WTC11 (cell line): ENCODE measurements around the gene PCDH9. TPM values are rescaled to one million over a fixed set of nuclear protein-coding genes. Genes with fewer than 3 reads are reported as not detected.
A peak's percentile ranks its signal among the peaks of the same experiment; 100 is the strongest.

Experiments
- ATAC-seq: fragments of 200-7000 bp; cut with Tn5 transposase; 2 replicates; pipeline ENCODE4 v1.10.0; 2021; ENCODE audit warnings: mild to moderate bottlenecking, moderate library complexity
- CTCF ChIA-PET: fragments of 300-600 bp; sonication (Branson Sonifier 250); formaldehyde crosslinking; loops from one replicate; lab custom pipeline; 2021; ENCODE audit warnings: antibody characterized with exemption; lab: Charles Lee
- POLR2A ChIA-PET: fragments of 350-600 bp; sonication (Branson Sonifier 250); formaldehyde crosslinking; loops from one replicate; lab custom pipeline; 2021; ENCODE audit warnings: antibody characterized with exemption; lab: Charles Lee
- DNase-seq: peaks from one replicate; pipeline ENCODE4 v3.0.0; 2021; ENCODE audit warnings: low spot score
- H3K27ac Mint-ChIP-seq: 2 replicates; pipeline ENCODE4 v1.8.0; 2021; ENCODE audit warnings: mixed read lengths
- H3K27me3 Mint-ChIP-seq: 2 replicates; pipeline ENCODE4 v1.8.0; 2021; ENCODE audit warnings: low read depth, mild to moderate bottlenecking, moderate library complexity, mixed read lengths
- H3K36me3 Mint-ChIP-seq: 2 replicates; pipeline ENCODE4 v1.8.0; 2021; ENCODE audit warnings: mixed read lengths
- H3K4me1 Mint-ChIP-seq: 2 replicates; pipeline ENCODE4 v1.8.0; 2022; ENCODE audit warnings: mixed read lengths
- H3K4me3 Mint-ChIP-seq: 2 replicates; pipeline ENCODE4 v1.8.0; 2021; ENCODE audit warnings: mild to moderate bottlenecking, moderate library complexity, mixed read lengths
- H3K9me3 Mint-ChIP-seq: 2 replicates; pipeline ENCODE4 v1.8.0; 2021; ENCODE audit warnings: mixed read lengths
- ELF4 ChIP-seq: sonication (generic); formaldehyde crosslinking; IDR thresholded peaks from 2 replicates; pipeline ENCODE4 v1.8.1; 2022; ENCODE audit warnings: low read depth, mild to moderate bottlenecking, moderate library complexity, missing genetic modification reagents
- ETV6 ChIP-seq: sonication (generic); formaldehyde crosslinking; IDR thresholded peaks from 2 replicates; pipeline ENCODE4 v1.8.1; 2022; ENCODE audit warnings: mild to moderate bottlenecking, missing genetic modification reagents
- FOXP1 ChIP-seq: sonication (generic); formaldehyde crosslinking; IDR thresholded peaks from 2 replicates; pipeline ENCODE4 v1.8.0; 2022; ENCODE audit warnings: missing genetic modification reagents, mild to moderate bottlenecking, moderate library complexity, borderline replicate concordance
- FOXP4 ChIP-seq: sonication (generic); formaldehyde crosslinking; IDR thresholded peaks from 2 replicates; pipeline ENCODE4 v1.8.0; 2022; ENCODE audit warnings: mild to moderate bottlenecking, missing genetic modification reagents
- GABPB1 ChIP-seq: sonication (generic); formaldehyde crosslinking; IDR thresholded peaks from 2 replicates; pipeline ENCODE4 v1.8.1; 2023; ENCODE audit warnings: mild to moderate bottlenecking, missing genetic modification reagents
- GRHL2 ChIP-seq: fragments of 250-450 bp; sonication (Bioruptor Pico); IDR thresholded peaks from 2 replicates; pipeline ENCODE4 v1.8.0; 2022; ENCODE audit warnings: mild to moderate bottlenecking, moderate library complexity; ENCODE audit not compliant: insufficient replicate concordance, severe bottlenecking
- HMGA2 ChIP-seq: fragments of 250-450 bp; sonication (Bioruptor Pico); IDR thresholded peaks from 2 replicates; pipeline ENCODE4 v1.4.0; 2021; ENCODE audit warnings: mild to moderate bottlenecking, moderate library complexity
- JAZF1 ChIP-seq: fragments of 250-450 bp; sonication (Bioruptor Pico); IDR thresholded peaks from 2 replicates; pipeline ENCODE4 v1.9.0; 2021; ENCODE audit warnings: moderate library complexity, mild to moderate bottlenecking, inconsistent platforms
- MAX ChIP-seq: sonication (generic); formaldehyde crosslinking; IDR thresholded peaks from 2 replicates; pipeline ENCODE4 v1.8.0; 2022; ENCODE audit warnings: mild to moderate bottlenecking, missing genetic modification reagents
- MXD4 ChIP-seq: fragments of 250-450 bp; sonication (Bioruptor Pico); IDR thresholded peaks from 2 replicates; pipeline ENCODE4 v1.8.0; 2021; ENCODE audit warnings: mild to moderate bottlenecking, moderate library complexity, borderline replicate concordance
- NFE2L1 ChIP-seq: sonication (generic); formaldehyde crosslinking; IDR thresholded peaks from 2 replicates; pipeline ENCODE4 v1.8.1; 2023; ENCODE audit warnings: missing genetic modification reagents
- RORB ChIP-seq: fragments of 250-450 bp; sonication (Bioruptor Pico); IDR thresholded peaks from 2 replicates; pipeline ENCODE4 v1.9.0; 2021; ENCODE audit warnings: mild to moderate bottlenecking
- SP1 ChIP-seq: sonication (generic); formaldehyde crosslinking; conservative IDR thresholded peaks from 2 replicates; pipeline ENCODE4 v1.8.1; 2022; ENCODE audit warnings: missing genetic modification reagents
- ZNF121 ChIP-seq: sonication (generic); formaldehyde crosslinking; IDR thresholded peaks from 2 replicates; pipeline ENCODE4 v1.8.0; 2023; ENCODE audit warnings: missing genetic modification reagents
- ZNF416 ChIP-seq: fragments of 250-450 bp; sonication (Bioruptor Pico); IDR thresholded peaks from 2 replicates; pipeline ENCODE4 v1.9.0; 2021; ENCODE audit warnings: mild to moderate bottlenecking, inconsistent platforms
- ZNF423 ChIP-seq: fragments of 250-450 bp; sonication (Bioruptor Pico); IDR thresholded peaks from 2 replicates; pipeline ENCODE4 v2.1.2; 2022; ENCODE audit warnings: mild to moderate bottlenecking, moderate library complexity
- total RNA-seq: library from RNA; stranded (reverse); gene quantifications from 3 replicates; pipeline ENCODE4 v1.2.3, GENCODE V29; 2021
- TF ChIP-seq, protein P1 (sequence below): fragments of 250-450 bp; sonication (Bioruptor Pico); IDR thresholded peaks from 2 replicates; pipeline ENCODE4 v1.9.0; 2021; ENCODE audit warnings: mild to moderate bottlenecking, borderline replicate concordance
- TF ChIP-seq, protein P2 (sequence below): sonication (generic); formaldehyde crosslinking; IDR thresholded peaks from 2 replicates; pipeline ENCODE4 v1.8.1; 2022; ENCODE audit warnings: low read depth, missing genetic modification reagents, borderline replicate concordance
- TF ChIP-seq, protein P3 (sequence below): sonication (generic); formaldehyde crosslinking; conservative IDR thresholded peaks from 2 replicates; pipeline ENCODE4 v1.8.1; 2022; ENCODE audit warnings: mild to moderate bottlenecking, missing genetic modification reagents
- TF ChIP-seq, protein P4 (sequence below): sonication (generic); formaldehyde crosslinking; IDR thresholded peaks from 2 replicates; pipeline ENCODE4 v1.8.0; 2023; ENCODE audit warnings: mild to moderate bottlenecking, missing genetic modification reagents
- TF ChIP-seq, protein P5 (sequence below): sonication (generic); formaldehyde crosslinking; IDR thresholded peaks from 2 replicates; pipeline ENCODE4 v1.8.1; 2023; ENCODE audit warnings: mild to moderate bottlenecking, moderate library complexity, missing genetic modification reagents

PCDH9 gene
- total RNA-seq, 1 experiment from 2014 or later = 0.48 TPM

GRCh38 chr13:67192751-67193150 lies 37.4 kb downstream of the PCDH9 start (continued):
- no peak for TF ChIP-seq FOXP4 (CRISPR knock-in tag)
- TF ChIP-seq SP1 (CRISPR knock-in tag) = no peak
- TF ChIP-seq NFE2L1 (CRISPR knock-in tag) = no peak
- TF ChIP-seq ETV6 (CRISPR knock-in tag) = no peak
- TF ChIP-seq FOXP1 = no peak
- TF ChIP-seq MXD4 (CRISPR knock-in tag) = no peak
- TF ChIP-seq, all 79 proteins: peak for 0

- peak; percentile 46; the same call in 1 of the 2 replicates for ATAC-seq
- H3K36me3 Mint-ChIP-seq = no peaks in the 10 kb centered on the region
- DNase-seq = no peak
- peaks cover 5% of the 10 kb centered on the region; the same call in 1 of the 2 replicates for H3K4me1 Mint-ChIP-seq
- CTCF ChIA-PET = no interaction called here
- no peak for TF ChIP-seq ETV6 (CRISPR knock-in tag)
- TF ChIP-seq, protein P1, sequence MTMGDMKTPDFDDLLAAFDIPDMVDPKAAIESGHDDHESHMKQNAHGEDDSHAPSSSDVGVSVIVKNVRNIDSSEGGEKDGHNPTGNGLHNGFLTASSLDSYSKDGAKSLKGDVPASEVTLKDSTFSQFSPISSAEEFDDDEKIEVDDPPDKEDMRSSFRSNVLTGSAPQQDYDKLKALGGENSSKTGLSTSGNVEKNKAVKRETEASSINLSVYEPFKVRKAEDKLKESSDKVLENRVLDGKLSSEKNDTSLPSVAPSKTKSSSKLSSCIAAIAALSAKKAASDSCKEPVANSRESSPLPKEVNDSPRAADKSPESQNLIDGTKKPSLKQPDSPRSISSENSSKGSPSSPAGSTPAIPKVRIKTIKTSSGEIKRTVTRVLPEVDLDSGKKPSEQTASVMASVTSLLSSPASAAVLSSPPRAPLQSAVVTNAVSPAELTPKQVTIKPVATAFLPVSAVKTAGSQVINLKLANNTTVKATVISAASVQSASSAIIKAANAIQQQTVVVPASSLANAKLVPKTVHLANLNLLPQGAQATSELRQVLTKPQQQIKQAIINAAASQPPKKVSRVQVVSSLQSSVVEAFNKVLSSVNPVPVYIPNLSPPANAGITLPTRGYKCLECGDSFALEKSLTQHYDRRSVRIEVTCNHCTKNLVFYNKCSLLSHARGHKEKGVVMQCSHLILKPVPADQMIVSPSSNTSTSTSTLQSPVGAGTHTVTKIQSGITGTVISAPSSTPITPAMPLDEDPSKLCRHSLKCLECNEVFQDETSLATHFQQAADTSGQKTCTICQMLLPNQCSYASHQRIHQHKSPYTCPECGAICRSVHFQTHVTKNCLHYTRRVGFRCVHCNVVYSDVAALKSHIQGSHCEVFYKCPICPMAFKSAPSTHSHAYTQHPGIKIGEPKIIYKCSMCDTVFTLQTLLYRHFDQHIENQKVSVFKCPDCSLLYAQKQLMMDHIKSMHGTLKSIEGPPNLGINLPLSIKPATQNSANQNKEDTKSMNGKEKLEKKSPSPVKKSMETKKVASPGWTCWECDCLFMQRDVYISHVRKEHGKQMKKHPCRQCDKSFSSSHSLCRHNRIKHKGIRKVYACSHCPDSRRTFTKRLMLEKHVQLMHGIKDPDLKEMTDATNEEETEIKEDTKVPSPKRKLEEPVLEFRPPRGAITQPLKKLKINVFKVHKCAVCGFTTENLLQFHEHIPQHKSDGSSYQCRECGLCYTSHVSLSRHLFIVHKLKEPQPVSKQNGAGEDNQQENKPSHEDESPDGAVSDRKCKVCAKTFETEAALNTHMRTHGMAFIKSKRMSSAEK (CRISPR knock-in tag) = no peak
- TF ChIP-seq, all 79 proteins: peak for 0
- Mint-ChIP-seq H3K27ac (no peak overlapping the region), H3K27me3 (no peaks in the 10 kb centered on the region), H3K4me3 (no peak overlapping the region), H3K9me3 (no peaks in the 10 kb centered on the region)
- POLR2A ChIA-PET = no interaction called here
Measured at GRCh38 chr13:67186995-67187569, 43.1 kb downstream of the PCDH9 start.

GRCh38 chr13:67184247-67184646 lies 45.9 kb downstream of the PCDH9 start:
- no peaks in the 10 kb centered on the region for H3K9me3 Mint-ChIP-seq
- H3K4me1 Mint-ChIP-seq = peaks cover 5% of the 10 kb centered on the region; the same call in 1 of the 2 replicates
- no peak overlapping the region for H3K4me3 Mint-ChIP-seq
- H3K27ac Mint-ChIP-seq = no peak overlapping the region
- no peaks in the 10 kb centered on the region for H3K27me3 Mint-ChIP-seq
- ATAC-seq (no peak), DNase-seq (no peak)
- no peaks in the 10 kb centered on the region for H3K36me3 Mint-ChIP-seq
- CTCF ChIA-PET = no interaction called here
- POLR2A ChIA-PET = no interaction called here
- TF ChIP-seq, protein P2, sequence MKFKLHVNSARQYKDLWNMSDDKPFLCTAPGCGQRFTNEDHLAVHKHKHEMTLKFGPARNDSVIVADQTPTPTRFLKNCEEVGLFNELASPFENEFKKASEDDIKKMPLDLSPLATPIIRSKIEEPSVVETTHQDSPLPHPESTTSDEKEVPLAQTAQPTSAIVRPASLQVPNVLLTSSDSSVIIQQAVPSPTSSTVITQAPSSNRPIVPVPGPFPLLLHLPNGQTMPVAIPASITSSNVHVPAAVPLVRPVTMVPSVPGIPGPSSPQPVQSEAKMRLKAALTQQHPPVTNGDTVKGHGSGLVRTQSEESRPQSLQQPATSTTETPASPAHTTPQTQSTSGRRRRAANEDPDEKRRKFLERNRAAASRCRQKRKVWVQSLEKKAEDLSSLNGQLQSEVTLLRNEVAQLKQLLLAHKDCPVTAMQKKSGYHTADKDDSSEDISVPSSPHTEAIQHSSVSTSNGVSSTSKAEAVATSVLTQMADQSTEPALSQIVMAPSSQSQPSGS = no peak
- TF ChIP-seq GRHL2 (CRISPR knock-in tag) (no peak), ELF4 (CRISPR knock-in tag) (no peak), ZNF416 (CRISPR knock-in tag) (no peak), GABPB1 (no peak), ZNF423 (no peak), HMGA2 (no peak), RORB (CRISPR knock-in tag) (no peak), ZNF121 (CRISPR knock-in tag) (no peak), MAX (no peak), JAZF1 (no peak)
- TF ChIP-seq, protein P3, sequence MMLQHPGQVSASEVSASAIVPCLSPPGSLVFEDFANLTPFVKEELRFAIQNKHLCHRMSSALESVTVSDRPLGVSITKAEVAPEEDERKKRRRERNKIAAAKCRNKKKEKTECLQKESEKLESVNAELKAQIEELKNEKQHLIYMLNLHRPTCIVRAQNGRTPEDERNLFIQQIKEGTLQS (CRISPR knock-in tag) = no peak
- TF ChIP-seq, protein P4, sequence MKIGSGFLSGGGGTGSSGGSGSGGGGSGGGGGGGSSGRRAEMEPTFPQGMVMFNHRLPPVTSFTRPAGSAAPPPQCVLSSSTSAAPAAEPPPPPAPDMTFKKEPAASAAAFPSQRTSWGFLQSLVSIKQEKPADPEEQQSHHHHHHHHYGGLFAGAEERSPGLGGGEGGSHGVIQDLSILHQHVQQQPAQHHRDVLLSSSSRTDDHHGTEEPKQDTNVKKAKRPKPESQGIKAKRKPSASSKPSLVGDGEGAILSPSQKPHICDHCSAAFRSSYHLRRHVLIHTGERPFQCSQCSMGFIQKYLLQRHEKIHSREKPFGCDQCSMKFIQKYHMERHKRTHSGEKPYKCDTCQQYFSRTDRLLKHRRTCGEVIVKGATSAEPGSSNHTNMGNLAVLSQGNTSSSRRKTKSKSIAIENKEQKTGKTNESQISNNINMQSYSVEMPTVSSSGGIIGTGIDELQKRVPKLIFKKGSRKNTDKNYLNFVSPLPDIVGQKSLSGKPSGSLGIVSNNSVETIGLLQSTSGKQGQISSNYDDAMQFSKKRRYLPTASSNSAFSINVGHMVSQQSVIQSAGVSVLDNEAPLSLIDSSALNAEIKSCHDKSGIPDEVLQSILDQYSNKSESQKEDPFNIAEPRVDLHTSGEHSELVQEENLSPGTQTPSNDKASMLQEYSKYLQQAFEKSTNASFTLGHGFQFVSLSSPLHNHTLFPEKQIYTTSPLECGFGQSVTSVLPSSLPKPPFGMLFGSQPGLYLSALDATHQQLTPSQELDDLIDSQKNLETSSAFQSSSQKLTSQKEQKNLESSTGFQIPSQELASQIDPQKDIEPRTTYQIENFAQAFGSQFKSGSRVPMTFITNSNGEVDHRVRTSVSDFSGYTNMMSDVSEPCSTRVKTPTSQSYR (CRISPR knock-in tag) = no peak
- TF ChIP-seq, protein P5, sequence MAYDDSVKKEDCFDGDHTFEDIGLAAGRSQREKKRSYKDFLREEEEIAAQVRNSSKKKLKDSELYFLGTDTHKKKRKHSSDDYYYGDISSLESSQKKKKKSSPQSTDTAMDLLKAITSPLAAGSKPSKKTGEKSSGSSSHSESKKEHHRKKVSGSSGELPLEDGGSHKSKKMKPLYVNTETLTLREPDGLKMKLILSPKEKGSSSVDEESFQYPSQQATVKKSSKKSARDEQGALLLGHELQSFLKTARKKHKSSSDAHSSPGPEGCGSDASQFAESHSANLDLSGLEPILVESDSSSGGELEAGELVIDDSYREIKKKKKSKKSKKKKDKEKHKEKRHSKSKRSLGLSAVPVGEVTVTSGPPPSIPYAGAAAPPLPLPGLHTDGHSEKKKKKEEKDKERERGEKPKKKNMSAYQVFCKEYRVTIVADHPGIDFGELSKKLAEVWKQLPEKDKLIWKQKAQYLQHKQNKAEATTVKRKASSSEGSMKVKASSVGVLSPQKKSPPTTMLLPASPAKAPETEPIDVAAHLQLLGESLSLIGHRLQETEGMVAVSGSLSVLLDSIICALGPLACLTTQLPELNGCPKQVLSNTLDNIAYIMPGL (CRISPR knock-in tag) = no peak
